Kidney epithelial cell (primary cell): Measurements from ENCODE around the gene EEF1AKMT2. TPM values are rescaled to one million over a fixed set of nuclear protein-coding genes. Genes with fewer than 3 reads are reported as not detected.
"Not testable (repeated sequence)": the region's sequence is repeated elsewhere in the genome, so short reads cannot be mapped to it uniquely, and the experiment has no call there.

Experiments
- DNase-seq: peaks from one replicate; pipeline ENCODE4 v3.0.0-alpha.2; 2010; ENCODE audit warnings: low read depth
- H3K27me3 ChIP-seq: 2 replicates; pipeline ENCODE4 v1.6.0; 2011; ENCODE audit warnings: low read length; ENCODE audit not compliant: control insufficient read depth, insufficient read depth
- H3K36me3 ChIP-seq: 2 replicates; pipeline ENCODE4 v1.5.1; 2011; ENCODE audit warnings: low read length; ENCODE audit not compliant: control insufficient read depth, insufficient read depth
- H3K4me3 ChIP-seq: 2 replicates; pipeline ENCODE4 v1.5.1; 2011; ENCODE audit warnings: low read depth, mild to moderate bottlenecking, control low read depth, low read length
- total RNA-seq: library from RNA; depleted of rRNA; stranded (reverse); fragments of >200 nt; gene quantifications from 2 replicates; pipeline ENCODE4 v1.2.3, GENCODE V29; 2015
- TF ChIP-seq, protein P1 (sequence below): IDR thresholded peaks from 2 replicates; pipeline ENCODE4 v1.5.1; 2011; ENCODE audit warnings: mild to moderate bottlenecking, moderate library complexity, low read length, control low read depth, inconsistent platforms; ENCODE audit not compliant: insufficient read depth, poor library complexity, severe bottlenecking

The EEF1AKMT2 gene
- total RNA-seq, 1 donor from 2014 or later, result 13.5 TPM

DNA sequence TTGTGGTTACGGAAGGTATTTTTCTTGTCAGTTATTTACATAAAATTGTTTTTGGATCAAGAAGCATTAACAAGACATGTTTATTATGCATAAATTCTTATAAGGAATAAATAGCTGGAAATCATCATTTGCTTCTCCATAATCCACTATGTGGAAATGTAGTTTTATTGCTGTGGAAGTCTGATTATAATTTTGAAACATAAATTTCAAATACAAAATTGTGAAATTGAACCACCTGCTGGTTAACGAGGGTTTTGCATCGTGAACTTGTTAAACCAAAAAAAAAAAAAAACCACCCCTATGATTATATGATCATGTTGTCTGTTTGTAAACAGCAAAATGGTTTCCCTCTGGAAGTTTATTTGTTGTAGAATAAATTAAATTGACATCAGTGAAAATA lies 35.8 kb upstream of the EEF1AKMT2 start:
- Histone ChIP-seq H3K36me3 (peaks cover 3% of the 10 kb centered on the region), H3K27me3 (no peaks in the 10 kb centered on the region), H3K4me3 (no peak overlapping the region)
- no peak for DNase-seq
- TF ChIP-seq, protein P1, sequence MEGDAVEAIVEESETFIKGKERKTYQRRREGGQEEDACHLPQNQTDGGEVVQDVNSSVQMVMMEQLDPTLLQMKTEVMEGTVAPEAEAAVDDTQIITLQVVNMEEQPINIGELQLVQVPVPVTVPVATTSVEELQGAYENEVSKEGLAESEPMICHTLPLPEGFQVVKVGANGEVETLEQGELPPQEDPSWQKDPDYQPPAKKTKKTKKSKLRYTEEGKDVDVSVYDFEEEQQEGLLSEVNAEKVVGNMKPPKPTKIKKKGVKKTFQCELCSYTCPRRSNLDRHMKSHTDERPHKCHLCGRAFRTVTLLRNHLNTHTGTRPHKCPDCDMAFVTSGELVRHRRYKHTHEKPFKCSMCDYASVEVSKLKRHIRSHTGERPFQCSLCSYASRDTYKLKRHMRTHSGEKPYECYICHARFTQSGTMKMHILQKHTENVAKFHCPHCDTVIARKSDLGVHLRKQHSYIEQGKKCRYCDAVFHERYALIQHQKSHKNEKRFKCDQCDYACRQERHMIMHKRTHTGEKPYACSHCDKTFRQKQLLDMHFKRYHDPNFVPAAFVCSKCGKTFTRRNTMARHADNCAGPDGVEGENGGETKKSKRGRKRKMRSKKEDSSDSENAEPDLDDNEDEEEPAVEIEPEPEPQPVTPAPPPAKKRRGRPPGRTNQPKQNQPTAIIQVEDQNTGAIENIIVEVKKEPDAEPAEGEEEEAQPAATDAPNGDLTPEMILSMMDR, result peak; percentile 42

DNA sequence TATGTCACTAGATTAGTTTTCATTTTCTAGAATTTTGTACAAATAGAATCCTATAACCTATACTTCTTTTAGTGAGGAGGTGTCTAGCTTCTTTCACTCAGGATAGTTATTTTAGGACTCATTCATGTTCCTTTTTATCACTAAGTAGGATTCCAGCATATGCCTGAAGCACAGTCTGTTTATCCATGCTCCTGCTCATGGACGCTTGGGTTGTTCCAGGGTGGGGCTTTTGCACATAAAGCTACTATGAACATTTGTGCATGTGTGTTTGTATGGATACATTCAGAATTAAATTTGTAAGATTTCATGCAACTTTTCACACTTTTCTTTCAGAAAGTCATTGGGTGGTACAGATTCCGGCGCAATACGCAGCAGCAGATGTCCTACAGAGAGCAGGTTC lies 34.6 kb upstream of the EEF1AKMT2 start:
- no peak overlapping the region for H3K4me3 ChIP-seq
- peaks cover 3% of the 10 kb centered on the region for H3K36me3 ChIP-seq
- no peak for DNase-seq
- TF ChIP-seq, protein P1, result no peak
- no peaks in the 10 kb centered on the region for H3K27me3 ChIP-seq

DNA sequence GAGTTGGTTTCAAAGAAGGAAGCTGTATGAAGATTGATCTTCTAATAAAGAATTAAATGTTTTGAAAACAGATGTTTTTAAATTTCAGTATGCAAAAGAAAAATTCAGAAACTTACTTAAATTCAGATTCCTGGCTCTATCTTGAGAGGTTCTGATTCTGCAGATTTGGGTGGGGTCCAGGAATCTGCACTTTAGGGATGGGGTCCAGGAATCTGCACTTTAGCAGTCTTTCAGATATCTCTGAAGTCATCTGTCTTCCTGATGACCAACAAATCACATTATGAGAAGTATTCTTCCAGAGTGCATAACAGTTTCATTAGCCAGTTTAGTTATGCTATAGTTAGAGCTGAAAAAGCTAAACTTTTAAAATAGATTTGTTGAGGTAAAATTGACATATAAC lies 34.0 kb upstream of the EEF1AKMT2 start:
- TF ChIP-seq, protein P1, result no peak
- no peak for DNase-seq
- no peak overlapping the region for H3K4me3 ChIP-seq
- H3K27me3 ChIP-seq, result no peaks in the 10 kb centered on the region
- peaks cover 3% of the 10 kb centered on the region for H3K36me3 ChIP-seq

DNA sequence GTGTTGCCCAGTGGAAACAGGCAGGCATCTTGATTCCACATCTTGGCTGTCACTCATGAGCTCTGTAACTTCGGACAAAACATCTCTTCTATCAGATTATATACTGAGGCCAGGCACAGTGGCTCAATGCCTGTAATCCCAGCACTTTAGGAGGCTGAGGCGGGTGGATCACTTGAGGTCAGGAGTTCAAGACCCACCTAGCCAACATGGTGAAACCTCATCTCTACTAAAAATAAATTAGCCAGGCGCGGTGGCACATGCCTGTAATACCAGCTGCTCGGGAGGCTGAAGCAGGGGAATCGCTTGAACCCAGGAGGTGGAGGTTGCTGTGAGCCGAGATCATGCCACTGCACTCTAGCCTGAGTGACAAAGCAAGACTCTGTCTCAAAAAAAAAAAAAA lies 33.2 kb upstream of the EEF1AKMT2 start:
- not testable (repeated sequence) for H3K36me3 ChIP-seq, H3K27me3 ChIP-seq, DNase-seq, H3K4me3 ChIP-seq

DNA sequence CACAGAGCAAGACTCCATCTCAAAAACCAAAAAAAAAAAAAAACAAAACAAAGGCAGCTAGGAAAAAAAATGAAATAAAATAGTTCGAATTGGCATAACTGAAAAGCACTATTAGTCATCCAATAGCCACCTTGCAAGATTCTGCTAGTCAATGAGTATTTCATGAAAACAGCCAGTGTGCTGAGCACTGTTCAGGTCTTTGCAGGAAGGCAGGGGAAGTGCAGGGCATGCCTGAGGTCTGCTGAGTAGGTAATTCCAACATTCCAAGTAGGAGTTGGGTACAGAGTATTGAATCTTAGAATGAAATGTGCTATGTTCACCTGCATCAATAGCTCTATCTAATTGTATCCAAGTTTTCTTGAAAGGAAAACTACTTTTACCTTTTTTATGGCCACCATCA lies 32.8 kb upstream of the EEF1AKMT2 start:
- H3K4me3 ChIP-seq, result no peak overlapping the region
- H3K36me3 ChIP-seq, result peaks cover 1% of the 10 kb centered on the region
- TF ChIP-seq, protein P1, result no peak
- no peaks in the 10 kb centered on the region for H3K27me3 ChIP-seq
- DNase-seq, result no peak

DNA sequence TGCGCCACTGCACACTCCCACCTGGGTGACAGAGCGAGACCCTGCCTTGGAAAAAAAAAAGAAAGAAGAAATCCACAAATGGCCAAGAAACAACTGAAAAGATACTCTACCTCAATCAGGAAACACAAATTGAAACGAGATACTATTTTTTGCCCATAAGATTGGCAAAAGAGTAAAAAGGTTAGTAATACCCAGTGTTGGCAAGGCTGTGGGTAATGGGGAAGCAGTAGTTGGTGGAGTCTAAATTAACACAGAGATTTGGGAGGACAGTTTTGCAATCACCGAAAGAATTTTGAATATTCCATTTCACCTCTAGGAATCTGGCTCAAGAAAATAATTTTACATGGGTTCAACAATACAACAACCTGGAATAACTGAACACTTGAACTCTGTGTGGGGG lies 29.8 kb upstream of the EEF1AKMT2 start:
- no peaks in the 10 kb centered on the region for H3K27me3 ChIP-seq
- no peak overlapping the region for H3K4me3 ChIP-seq
- DNase-seq, result no peak
- TF ChIP-seq, protein P1, result no peak
- H3K36me3 ChIP-seq, result peaks cover 1% of the 10 kb centered on the region
